AML-193 (cell line): Measurements from ENCODE around the gene ANO6.
"Not testable (repeated sequence)": the region's sequence is repeated elsewhere in the genome, so short reads cannot be mapped to it uniquely, and the experiment has no call there.

Experiments used
- DNase-seq, 2 experiments: peaks; one replicate each; lab custom pipeline; 2025; lab: John Stamatoyannopoulos, UW

ANO6 gene

DNA sequence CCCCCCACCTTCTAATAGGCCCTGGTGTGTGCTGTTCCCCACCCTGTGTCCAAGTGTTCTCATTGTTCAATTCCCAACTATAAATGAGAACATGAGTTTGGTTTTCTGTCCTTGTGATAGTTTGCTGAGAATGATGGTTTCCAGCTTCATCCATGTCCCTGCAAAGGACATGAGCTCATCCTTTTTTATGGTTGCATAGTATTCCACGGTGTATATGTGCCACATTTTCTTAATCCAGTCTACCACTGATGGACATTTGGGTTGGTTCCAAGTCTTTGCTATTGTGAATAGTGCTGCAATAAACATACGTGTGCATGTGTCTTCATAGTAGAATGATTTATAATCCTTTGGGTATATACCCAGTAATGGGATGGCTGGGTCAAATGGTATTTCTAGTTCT lies 20.5 kb downstream of the ANO6 start:
- not testable (repeated sequence) for DNase-seq

DNA sequence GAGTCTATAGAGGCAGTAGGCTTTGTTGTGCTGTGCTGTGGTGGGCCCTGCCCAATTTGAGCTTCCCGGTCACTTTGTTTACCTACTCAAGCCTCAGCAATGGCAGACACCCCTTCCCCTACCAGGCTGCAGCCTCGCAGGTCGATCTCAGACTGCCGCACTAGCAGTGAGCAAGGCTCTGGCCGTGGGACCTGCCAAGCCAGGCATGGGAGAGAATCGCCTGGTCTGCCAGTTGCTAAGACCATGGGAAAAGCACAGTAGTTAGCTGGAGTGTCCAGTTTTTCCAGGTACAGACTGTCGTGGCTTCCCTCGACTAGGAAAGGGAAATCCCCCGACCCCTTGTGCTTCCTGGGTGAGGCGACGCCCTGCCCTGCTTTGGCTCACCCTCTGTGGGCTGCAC lies 26.3 kb downstream of the ANO6 start:
- DNase-seq, result no peak

DNA sequence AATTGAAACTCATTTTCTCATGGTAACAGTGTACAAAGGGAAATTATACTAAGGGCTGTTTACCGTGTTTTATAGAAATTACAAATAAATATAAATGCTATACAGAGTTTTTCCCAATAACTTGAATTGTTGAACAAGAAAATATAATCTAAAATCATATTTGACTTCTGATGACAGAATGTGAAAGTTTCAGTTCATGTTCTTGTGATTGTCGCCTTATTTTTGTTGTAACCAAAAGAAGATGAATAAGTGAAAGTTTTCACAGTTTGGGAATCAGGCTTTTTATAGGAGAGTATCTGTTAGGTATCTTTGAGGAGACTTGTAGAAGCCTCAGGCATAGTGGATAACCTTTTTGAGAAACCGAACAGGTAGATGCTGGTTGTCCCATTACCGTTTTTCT lies 28.1 kb downstream of the ANO6 start:
- DNase-seq, result no peak

DNA sequence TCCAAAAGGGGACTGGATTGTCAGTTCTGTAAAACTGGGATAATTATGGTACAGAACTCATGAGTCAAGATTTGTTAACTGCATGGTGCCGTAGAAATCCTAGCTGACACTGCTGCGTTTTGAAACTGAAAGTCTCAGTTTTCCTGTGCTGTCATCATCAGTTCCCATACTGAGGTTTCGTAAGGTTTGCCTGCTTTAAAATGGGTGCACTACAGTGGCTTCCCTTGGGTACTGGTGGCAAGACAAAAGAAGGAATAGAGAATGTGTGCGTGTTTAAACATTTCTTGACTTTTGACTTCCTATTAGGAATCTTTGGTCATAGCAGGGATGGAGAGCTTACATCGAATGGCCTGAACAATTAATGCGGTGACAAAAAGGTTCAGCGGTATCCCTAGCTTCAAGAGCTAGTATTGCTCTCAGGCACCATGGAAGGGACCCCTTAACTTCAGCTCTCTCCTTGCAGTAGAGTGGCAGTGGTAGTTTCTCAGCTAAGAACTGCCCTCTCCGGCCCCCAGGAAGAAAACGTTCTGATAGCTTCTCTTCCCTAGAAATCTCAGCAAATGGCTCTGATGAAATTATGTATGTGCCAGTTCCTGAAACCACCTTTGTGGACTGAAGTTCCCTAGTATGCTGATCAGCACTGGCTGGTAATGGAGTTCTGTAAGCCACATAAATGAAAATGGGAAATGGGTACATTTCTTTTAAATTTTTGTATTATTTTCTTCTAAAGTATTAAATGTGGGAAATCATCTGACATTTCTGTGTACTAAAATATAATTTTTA lies 28.9 kb downstream of the ANO6 start:
- peak; percentile 4 to 20 for DNase-seq

DNA sequence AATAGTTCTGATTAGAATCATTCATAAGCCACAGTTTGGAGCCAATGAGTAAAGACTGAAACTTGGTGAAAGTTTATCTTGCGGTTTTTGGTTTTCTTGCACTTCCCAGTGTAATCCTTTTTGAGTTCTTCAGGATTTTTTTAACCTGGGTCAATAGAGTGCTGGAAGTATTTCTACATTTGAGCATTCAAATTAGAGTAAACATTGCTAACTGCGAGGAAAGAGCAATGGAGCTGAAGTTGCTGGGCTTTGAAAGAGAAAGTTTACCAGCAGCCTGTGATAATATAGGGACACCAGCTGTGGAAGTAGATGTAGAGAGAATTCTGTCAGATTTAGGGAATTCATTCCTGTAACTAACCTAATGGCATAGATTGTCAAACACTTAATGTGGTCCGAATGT lies 30.3 kb downstream of the ANO6 start:
- DNase-seq, result no peak

DNA sequence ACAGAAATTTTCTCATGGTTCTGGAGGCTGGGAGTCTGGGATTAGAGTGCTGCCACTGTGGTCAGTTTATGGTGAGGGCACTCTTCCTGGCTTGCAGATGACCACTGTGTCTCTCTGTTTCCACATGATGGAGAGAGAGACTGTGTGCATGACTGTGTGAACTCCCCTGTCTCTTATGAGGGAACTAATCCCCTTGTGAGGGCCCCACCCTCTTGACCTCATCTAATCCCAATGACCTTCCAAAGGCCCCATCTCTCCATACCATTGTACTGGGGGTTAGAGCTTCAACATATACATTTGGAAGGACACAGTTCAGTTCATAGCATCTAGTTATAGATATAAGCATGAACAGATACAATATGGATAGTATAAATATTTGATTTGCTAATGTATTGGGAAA lies 31.7 kb downstream of the ANO6 start:
- DNase-seq, result no peak

DNA sequence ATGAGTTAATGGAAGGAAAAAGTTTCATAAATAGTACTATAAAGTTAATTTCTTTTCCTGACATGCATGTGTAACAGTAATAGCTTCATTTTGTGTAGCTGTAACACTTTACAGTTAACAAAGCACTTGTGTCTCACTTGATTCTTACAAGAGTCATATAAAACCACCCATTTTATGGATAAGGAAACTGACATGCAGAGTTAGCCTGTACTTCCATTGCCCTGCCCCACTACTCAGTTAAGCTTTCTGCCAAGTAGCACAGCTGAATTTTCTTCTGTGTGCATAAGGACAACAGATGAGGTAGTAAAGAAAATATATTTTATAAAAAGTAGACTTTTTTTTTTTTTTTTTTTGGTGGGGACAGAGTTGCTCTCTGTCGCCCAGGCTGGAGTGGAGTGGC lies 32.2 kb downstream of the ANO6 start:
- no peak for DNase-seq

DNA sequence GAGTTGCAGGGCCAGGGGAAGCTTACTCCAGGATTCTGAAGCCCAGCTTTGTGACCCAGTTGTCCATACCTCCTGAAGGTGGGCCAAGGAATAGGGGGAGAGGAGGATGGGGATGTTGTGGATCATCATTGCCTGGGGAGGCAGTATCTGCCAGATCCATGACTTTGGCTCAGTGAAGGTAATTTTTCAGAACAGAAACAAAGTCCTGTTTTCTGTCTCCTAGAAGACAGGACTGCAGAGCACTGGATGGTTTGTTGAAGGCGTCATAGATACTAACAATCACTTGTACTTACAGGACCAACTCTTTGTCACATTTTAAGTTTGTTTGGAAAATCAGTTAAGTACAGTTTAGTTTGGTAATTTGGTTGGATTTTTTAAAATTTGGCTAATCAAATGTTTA lies 38.4 kb downstream of the ANO6 start:
- no peak for DNase-seq

DNA sequence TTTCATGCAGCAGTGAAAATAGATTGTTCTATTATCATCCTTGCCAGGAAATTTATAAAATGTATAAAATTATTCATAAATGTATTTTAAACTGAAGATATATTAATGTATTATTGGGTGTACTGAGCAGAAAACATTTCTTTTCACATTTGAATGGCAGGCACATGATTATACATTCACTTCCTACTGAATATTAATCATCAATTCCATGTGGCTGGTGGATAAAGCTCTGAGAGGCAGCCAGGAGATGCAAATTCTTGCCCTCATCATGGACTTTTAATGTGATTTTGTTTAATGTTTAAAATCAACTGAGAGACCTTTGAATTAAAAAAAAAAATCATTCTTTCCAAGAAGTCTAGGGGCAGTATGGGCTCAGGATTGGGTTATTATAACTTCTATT lies 40.8 kb downstream of the ANO6 start:
- DNase-seq, result no peak

DNA sequence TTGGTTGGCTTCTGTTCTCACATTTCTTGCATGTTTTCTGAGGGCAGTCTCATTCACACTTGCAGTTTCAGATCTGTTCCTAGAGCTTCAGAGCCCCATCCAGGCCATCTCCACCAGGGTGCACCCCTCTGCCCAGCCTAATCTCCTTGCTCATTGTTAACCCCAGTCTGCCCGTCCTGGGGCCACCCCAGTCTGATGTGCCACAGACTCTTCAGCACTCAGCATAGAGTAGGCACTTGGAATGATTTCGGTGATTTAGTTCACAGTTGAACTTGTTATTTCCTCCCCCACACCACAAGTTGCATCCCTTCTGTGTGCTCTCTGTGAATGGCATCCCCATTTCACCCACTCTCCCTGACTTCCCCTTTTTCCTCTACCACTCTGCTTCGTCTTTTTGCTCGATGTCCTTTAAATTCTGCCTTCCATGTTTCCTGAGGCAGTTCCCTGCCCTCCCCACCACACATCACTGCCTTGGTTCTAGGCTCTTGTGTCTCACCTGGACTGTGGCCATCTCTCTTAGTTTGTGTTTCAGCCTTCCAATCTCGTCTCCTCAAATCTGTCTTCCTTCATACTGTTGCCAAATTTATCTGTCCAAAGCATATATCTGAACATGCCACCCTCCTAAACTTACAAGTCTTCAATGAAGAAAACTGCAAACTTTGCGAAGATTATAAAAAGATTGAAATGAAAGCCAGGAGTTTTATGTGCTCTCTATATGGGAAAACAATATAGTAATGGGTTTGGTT lies 41.5 kb downstream of the ANO6 start:
- DNase-seq, result peak; percentile 71 to 74

DNA sequence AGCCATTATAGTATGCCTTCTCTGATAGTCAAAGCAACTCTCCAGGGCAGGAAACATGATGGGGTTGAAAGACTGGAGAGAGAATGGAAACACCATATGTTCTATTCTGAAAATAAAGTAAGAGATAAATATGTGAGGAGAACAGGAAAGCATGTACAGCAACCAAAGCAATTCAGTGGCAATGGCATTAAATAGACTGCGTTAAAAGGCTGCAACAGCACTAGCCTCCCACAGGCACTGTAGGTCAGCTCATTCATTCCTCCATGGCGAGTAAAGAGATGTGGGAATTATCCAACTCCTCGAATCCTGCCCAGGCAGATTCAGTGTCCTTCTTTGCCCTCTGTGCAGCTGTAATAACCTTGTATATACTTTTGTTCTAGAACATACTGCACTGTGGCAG lies 43.8 kb downstream of the ANO6 start:
- DNase-seq, result no peak

DNA sequence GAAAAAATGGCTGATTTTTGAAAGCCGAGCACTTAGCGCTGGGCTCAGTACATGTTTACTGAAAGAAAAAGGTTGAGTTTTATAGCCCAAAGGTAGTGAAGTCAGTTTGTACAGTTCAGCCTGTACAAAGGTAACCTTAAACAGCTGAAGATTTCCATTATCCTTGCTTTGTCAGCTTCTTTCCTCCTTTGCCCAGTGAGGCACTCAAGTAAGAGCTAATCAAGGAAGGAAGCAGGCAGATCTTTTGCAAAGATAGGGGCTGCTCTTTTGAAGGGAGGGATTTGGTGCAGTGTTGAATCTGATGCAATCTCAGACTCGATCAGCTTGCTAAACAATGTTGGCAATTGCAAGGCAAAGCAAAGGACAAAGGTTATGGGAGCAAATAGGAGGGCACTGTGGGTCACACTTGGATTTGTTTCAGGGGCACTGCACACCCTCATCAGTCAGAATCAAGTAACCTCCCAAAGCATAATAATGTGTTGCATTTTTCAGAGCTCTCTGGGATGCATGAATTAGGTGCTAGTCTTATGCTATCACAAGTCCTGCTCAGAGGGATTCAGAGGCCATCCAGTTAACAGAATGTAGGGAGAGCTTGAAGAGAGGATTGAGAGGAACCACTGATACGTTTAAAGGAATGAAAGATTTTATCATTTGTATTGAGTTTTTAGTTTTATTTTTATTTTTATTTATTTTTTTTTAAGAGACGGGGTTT lies 44.4 kb downstream of the ANO6 start:
- DNase-seq, result peak; percentile 29 to 41

DNA sequence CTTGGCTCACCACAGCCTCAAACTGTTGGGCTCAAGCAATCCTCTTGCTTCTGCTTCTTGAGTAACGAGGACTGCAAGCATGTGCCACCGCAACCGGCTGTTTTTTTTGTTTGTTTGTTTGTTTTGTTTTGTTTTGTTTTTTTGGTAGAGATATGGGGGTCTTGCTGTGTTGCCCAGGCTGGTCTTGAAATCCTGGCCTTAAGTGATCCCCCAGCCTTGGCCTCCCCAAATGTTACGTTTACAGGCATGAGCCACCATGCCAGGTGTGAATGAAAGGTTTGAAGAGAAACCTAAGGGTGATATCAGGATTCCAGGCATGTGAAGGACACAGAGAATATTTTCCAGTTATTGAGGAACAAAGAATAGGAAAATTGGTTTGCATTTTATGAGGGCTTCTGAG lies 45.0 kb downstream of the ANO6 start:
- no peak for DNase-seq

DNA sequence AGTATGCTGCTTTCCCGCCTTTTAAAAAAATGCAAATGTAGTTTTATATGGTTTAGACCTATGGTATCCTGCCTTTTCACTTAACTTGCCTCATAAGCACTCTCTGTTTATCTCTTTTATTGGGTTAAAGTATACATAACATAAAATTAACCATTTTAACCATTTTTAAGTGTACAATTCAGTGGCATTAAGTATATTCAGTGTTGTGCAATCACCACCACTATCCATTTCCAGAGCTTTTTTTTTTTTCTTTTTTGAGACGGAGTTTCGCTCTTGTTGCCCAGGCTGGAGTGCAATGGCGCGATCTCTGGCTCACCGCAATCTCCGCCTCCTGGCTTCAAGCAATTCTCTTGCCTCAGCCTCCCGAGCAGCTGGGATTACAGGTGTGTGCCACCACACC lies 46.3 kb downstream of the ANO6 start:
- DNase-seq, result not testable (repeated sequence)

DNA sequence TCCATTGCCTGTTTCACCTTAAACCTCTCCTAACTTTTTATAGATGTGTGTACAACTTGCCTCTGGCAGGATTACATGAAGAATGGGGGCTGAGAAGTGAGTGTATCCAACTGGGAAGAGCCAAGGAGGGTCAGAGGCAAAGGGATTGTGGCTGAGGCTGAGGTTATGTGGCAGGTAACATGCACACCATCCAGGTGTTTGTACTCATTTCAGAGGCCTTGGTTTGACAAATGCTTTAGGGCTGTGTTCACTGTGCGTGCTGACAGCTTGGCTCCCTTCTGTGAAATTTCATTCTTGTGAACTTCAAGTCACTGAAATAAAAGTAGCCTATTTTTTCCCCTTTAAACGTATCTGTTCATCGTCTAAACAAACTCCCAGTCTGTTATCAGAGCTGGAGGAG lies 47.7 kb downstream of the ANO6 start:
- no peak for DNase-seq

DNA sequence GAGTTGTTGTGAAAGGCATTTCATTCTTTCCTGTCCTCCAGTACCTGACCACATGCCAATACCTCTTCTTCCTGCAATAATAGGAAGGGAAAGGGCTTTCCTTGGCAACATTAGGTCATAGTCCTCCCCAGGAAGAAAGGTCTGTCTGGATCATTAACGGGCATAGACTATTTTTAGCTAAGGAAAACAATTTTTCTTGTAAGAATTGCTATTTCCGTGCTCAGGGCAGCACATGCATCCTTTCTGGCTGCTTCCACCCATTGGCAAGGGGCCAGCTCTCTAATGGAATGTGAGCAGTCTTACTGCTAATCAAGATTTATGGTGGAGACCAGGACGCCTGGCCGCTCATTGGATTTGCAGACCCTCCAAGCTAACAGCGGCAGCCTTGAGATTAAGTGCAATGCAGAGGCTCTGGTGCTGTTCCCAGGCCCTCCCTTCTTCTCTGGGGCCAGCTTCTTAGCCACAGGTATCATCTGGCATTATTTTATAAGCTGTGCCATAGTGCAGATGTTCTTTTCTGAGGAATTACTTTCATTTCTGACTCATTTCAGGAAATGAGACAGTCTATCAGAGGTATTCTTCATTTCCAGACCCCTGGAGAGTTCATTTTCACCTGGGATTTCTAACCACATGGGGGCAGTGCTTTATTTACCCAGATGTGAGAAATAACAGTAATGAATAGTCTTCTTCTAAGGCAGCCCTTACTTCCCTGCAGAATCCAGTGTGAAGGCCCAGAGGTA lies 52.9 kb downstream of the ANO6 start:
- DNase-seq, result no peak

DNA sequence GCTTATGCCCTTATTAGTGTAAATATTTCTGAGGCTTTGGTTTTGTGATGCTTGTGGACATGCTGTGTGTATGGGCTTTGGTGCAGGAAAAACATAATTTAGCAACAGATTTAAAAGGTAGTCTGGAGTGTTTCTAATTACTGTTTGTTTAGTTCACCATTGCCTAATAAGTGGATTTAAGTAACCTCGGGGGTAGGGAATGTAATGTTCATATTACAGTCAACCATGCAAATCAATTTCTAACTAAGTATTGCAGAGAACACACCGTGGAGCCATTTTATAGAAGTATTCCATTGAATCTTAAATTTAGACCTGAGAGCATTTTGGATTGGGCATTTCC lies 53.5 kb downstream of the ANO6 start:
- no peak for DNase-seq

DNA sequence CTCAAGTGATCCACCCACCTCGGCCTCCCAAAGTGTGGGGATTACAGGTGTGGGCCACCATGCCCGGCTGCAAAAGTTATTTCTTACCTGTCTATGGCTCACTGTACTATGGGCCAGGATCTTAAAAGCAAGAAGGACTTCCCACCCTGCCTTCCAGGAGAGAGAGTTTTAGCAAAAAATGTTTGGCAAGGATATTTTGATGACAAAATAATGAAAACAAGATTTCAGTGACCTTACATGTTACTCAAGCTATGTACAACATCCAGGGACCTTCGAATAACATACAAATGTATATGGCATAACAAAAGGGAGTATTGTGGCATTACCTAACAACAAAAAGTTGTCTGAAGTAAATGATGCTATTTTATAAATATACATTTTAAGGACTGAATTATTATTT lies 55.1 kb downstream of the ANO6 start:
- DNase-seq, result no peak

DNA sequence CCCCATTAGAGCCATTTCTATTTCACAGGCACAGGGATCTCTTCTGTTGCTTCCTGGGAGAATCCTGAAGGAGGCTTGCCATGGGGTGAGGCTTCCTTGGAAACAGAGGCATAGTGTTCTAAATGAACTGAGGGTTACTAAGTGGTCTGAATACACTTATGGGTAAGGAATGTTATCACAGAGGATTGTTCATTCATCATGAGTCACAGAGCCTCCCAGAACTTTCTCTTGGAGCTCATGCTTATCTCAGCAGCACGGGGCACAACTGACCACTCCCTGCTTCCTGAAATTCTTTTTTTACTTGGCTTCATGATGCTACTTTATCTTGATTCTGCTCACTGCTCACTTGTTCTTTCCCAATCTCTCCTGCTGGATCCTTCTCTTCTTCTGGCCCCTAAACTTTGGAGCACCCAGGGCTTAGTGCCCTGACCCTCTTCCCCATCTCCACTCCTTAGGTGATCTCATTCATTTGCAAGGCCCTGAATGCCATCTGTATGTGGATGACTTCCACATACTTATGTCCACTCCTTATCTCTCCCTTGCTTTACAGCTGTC lies 57.9 kb downstream of the ANO6 start:
- no peak for DNase-seq

DNA sequence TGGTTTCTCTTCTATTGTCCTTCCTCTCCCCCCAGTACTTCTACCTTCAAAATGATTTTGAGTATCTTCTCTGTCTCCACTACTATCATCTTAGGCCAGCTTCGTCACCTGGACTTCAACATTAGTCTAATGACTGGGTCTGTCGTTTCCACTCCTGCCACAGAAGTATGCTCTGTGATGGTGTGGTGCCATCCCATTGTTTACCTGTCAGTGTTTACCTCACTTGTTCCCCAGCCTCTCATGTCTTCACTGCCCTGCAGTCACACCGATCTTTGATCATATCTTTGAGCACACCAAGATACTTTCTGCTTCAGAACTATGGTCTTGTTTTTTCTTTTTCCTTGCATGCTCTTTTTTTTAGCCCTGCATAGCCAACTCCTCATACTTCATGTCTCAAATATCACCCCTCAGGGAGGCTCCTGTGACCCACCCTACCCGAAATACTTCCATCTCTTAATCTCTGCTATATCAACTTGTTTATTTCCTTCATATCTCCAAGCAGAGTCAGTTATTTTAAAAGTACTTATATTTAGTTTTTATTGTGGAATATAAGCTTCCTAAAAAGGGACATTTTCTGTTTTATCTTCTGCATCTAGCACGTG lies 60.4 kb downstream of the ANO6 start:
- DNase-seq, result no peak

DNA sequence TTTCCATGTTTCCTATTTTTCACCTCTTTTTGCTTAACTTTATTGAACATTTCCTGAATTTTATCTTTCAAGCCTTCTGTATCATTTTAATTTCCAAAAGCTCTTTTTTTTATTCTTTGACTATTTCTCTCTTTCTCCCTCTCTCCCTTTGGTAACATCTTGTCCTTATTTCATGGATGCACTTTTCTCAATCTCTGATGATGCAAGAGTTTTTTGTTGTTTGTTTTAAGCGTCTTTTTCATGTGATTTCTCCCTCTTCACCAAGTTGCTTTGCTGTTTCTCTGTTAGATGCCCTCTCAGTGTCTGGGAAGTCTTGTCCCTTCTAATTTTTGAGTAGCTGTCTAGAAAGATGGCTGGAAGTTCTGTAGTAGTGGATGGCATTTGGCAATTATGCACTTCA lies 62.6 kb downstream of the ANO6 start:
- no peak for DNase-seq
